HepG2 (cell line): Measurements from ENCODE around the gene LHB. TPM values are rescaled to one million over a fixed set of nuclear protein-coding genes. Genes with fewer than 3 reads are reported as not detected.
"Not testable (repeated sequence)": the region's sequence is repeated elsewhere in the genome, so short reads cannot be mapped to it uniquely, and the experiment has no call there.

ENCODE experiments used
- ATAC-seq: fragments of 200-7000 bp; cut with Tn5 transposase; 3 replicates; pipeline ENCODE4 v1.9.1; 2020; ENCODE audit warnings: mild to moderate bottlenecking, moderate library complexity
- BruUV-seq: library from RNA; stranded (reverse); fragments of 400-500 nt; replicated peaks from 2 replicates; lab custom pipeline; 2021; lab: Mats Ljungman, UMichigan
- CTCF ChIA-PET: fragments of 300-600 bp; formaldehyde crosslinking; extraction: SDS; loops from one replicate; lab custom pipeline; 2021; ENCODE audit warnings: low total read pairs, inconsistent platforms, low intra/inter-chr PET ratio; lab: Yijun Ruan, JAX
- POLR2A ChIA-PET: fragments of 350-600 bp; sonication (Branson Sonifier 250); formaldehyde crosslinking; loops from one replicate; lab custom pipeline; 2020; ENCODE audit warnings: antibody characterized with exemption, inconsistent platforms; lab: Yijun Ruan, JAX
- DNase-seq: peaks from one replicate; pipeline ENCODE4 v3.0.0-alpha.2; 2015; ENCODE audit warnings: low spot score
- FAIRE-seq: peaks from 3 replicates; lab custom pipeline; 2011; peaks lifted over from hg19 to GRCh38; lab: Jason Lieb, UNC
- H2AFZ ChIP-seq: one replicate; pipeline ENCODE4 v1.6.1; 2011; ENCODE audit warnings: low read length, inconsistent platforms
- H3K27ac ChIP-seq: fragments of 300-600 bp; 3 replicates; pipeline ENCODE4 v1.8.0; 2011; ENCODE audit warnings: mixed run types, mild to moderate bottlenecking, mixed read lengths, low read length, inconsistent platforms; ENCODE audit not compliant: insufficient read depth; ENCODE audit errors: extremely low read length
- H3K27me3 ChIP-seq, 2 experiments: fragments of 200-600 bp in 1 of 2; 2 replicates in 1 of 2; 3 replicates in 1 of 2; pipeline versions ENCODE4 v1.6.0 to v1.8.0; 2011; ENCODE audit warnings: low read length in 2 of 2, mild to moderate bottlenecking in 2 of 2, moderate library complexity in 2 of 2, inconsistent platforms in 1 of 2; ENCODE audit not compliant: insufficient read depth in 2 of 2, control insufficient read depth in 1 of 2
- H3K36me3 ChIP-seq, 2 experiments: fragments of 200-600 bp in 1 of 2; replicated peaks in 1 of 2; 2 replicates in 1 of 2; 3 replicates in 1 of 2; pipeline versions ENCODE4 v1.5.1 to v1.8.0; 2011; ENCODE audit warnings: low read length in 2 of 2, inconsistent platforms in 1 of 2; ENCODE audit not compliant: insufficient read depth in 2 of 2, control insufficient read depth in 1 of 2
- H3K4me1 ChIP-seq: 2 replicates; pipeline ENCODE4 v1.5.1; 2012; ENCODE audit warnings: low read length, inconsistent platforms; ENCODE audit not compliant: insufficient read depth
- H3K4me2 ChIP-seq: 2 replicates; pipeline ENCODE4 v1.6.0; 2011; ENCODE audit warnings: low read depth, low read length, inconsistent platforms
- H3K4me3 ChIP-seq, 3 experiments: fragments of 200-600 bp in 1 of 3; sonication (generic), shearing (Covaris generic) in 1 of 3; replicated peaks in 1 of 3; 2 replicates each; pipeline ENCODE4 v1.5.1; 2011 to 2016; ENCODE audit warnings: low read length in 3 of 3, inconsistent platforms in 2 of 3, low read depth in 2 of 3, mild to moderate bottlenecking in 2 of 3, control low read depth in 1 of 3, mixed read lengths in 1 of 3; ENCODE audit not compliant: insufficient read depth in 1 of 3
- H3K79me2 ChIP-seq: one replicate; pipeline ENCODE4 v1.6.1; 2011; ENCODE audit warnings: low read length, inconsistent platforms; ENCODE audit not compliant: insufficient read depth
- H3K9ac ChIP-seq: 2 replicates; pipeline ENCODE4 v1.6.0; 2011; ENCODE audit warnings: mild to moderate bottlenecking, low read depth, low read length, inconsistent platforms; ENCODE audit not compliant: insufficient read depth
- H3K9me3 ChIP-seq: 2 replicates; pipeline ENCODE4 v1.5.1; 2012; ENCODE audit warnings: mild to moderate bottlenecking, low read length
- H4K20me1 ChIP-seq: 2 replicates; pipeline ENCODE4 v1.6.0; 2011; ENCODE audit warnings: inconsistent platforms, mild to moderate bottlenecking, low read length, moderate library complexity; ENCODE audit not compliant: insufficient read depth
- CBX2 ChIP-seq, 2 experiments: fragments of 200-600 bp in 1 of 2; sonication (generic); formaldehyde crosslinking in 1 of 2; IDR thresholded peaks; 2 replicates each; pipeline versions ENCODE4 v1.7.0 to v1.8.1; 2018 to 2022; ENCODE audit warnings: low read depth in 2 of 2, low read length in 1 of 2, mild to moderate bottlenecking in 1 of 2, missing genetic modification reagents in 1 of 2
- FIP1L1 ChIP-seq: fragments of 200-400 bp; formaldehyde crosslinking; IDR thresholded peaks from 2 replicates; pipeline ENCODE4 v1.6.1; 2018; ENCODE audit warnings: low read depth, mild to moderate bottlenecking, low read length, moderate library complexity, borderline replicate concordance; ENCODE audit not compliant: insufficient read depth
- FOXP1 ChIP-seq, 2 experiments: fragments of 450-650 bp in 1 of 2; IDR thresholded peaks; 2 replicates each; pipeline ENCODE4 v1.6.1; 2017 to 2018; ENCODE audit warnings: antibody characterized with exemption in 1 of 2
- POGZ ChIP-seq: sonication (generic); formaldehyde crosslinking; IDR thresholded peaks from 2 replicates; pipeline ENCODE4 v1.4.0; 2020; ENCODE audit warnings: mild to moderate bottlenecking, missing genetic modification reagents
- TAF15 ChIP-seq: fragments of 200-400 bp; formaldehyde crosslinking; IDR thresholded peaks from one replicate; pipeline ENCODE4 v1.6.1; 2018; ENCODE audit warnings: mild to moderate bottlenecking, low read depth, low read length; ENCODE audit not compliant: poor library complexity, severe bottlenecking
- ZNF124 ChIP-seq: sonication (generic); formaldehyde crosslinking; IDR thresholded peaks from 2 replicates; pipeline ENCODE4 v1.4.0; 2020; ENCODE audit warnings: missing genetic modification reagents
- ZNF703 ChIP-seq: sonication (generic); formaldehyde crosslinking; IDR thresholded peaks from 2 replicates; pipeline ENCODE4 v1.5.1; 2020; ENCODE audit warnings: missing genetic modification reagents, mild to moderate bottlenecking, moderate library complexity, borderline replicate concordance
- WGBS: methylation state at CpG from one replicate; pipeline ENCODE4 v1.1.6; 2017; ENCODE audit warnings: low lambda C conversion rate; 5-methylcytosine and 5-hydroxymethylcytosine counted together
- in situ Hi-C: cut with HindIII; loops from 2 replicates; pipeline ENCODE4 v1.10.0; 2017; ENCODE audit warnings: low pct_unique_long_range_greater_than_20kb; ENCODE audit not compliant: extremely low pct_ligation_motif_present
- intact Hi-C: fragments of 100-400 bp; cut with micrococcal nuclease; formaldehyde crosslinking; loops from one replicate; pipeline ENCODE4 v1.10.0; 2022; ENCODE audit not compliant: unreplicated experiment
- polyA plus RNA-seq, 8 experiments: library from polyadenylated mRNA; depleted of rRNA in 3 of 8; stranded (reverse) in 7 of 8; unstranded in 1 of 8; fragments of >200 nt; fragmentation: Illumina TruSeq in 4 of 8; extraction: Trizol in 4 of 8; gene quantifications; 2 replicates each; pipeline versions ENCODE4 v1.2.1 to v1.2.3, GENCODE V29; 2011 to 2016; ENCODE audit warnings: low read depth in 4 of 8, missing spikeins in 1 of 8, mixed read lengths in 1 of 8; ENCODE audit not compliant: insufficient read depth in 1 of 8
- total RNA-seq, 5 experiments: library from RNA; depleted of rRNA; stranded (reverse); fragments of >200 nt; fragmentation: Illumina TruSeq; extraction: Trizol; gene quantifications; 2 replicates each; pipeline ENCODE4 v1.2.3, GENCODE V29; 2016; ENCODE audit warnings: low read depth in 1 of 5
- TF ChIP-seq, protein P1 (sequence below): IDR thresholded peaks from 2 replicates; pipeline ENCODE4 v1.6.1; 2016
- TF ChIP-seq, protein P2 (sequence below): sonication (generic); formaldehyde crosslinking; IDR thresholded peaks from 2 replicates; pipeline ENCODE4 v1.8.0; 2022; ENCODE audit warnings: mild to moderate bottlenecking, missing genetic modification reagents, moderate library complexity
- TF ChIP-seq, protein P3 (sequence below): sonication (generic); formaldehyde crosslinking; IDR thresholded peaks from 2 replicates; pipeline ENCODE4 v1.5.0; 2020; ENCODE audit warnings: missing genetic modification reagents, mild to moderate bottlenecking, borderline replicate concordance
- TF ChIP-seq, protein P4 (sequence below): IDR thresholded peaks from 2 replicates; pipeline ENCODE4 v1.6.1; 2012; ENCODE audit warnings: low read depth, low read length, improper control_type of control experiment

LHB gene
- total and polyA plus RNA-seq, 2 of the 13 experiments (the other 11 are each of a cell fraction or from before 2014, with no cell fraction given) = not detected

DNA sequence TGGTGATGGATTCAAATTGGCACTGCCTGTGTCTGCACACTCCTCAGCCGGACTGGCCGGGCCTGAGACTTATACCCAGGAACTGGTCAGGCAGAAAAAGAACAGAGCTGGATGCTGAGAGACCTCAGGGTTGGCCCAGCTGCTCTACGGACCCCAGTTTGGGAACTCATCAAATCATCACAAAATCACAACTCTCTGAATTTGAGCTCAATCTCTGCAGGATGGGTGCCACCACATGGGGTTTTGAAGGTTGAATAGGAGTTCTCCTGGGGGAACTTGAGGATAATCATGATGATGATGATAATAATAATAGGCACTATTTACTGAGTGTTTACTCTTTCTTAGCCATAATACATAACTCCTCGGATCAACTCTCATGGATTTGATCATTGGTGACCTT lies 25.8 kb upstream of the LHB start:
- H2AFZ ChIP-seq, DNase-seq, ATAC-seq, H3K27ac ChIP-seq, FAIRE-seq, H3K4me1 ChIP-seq, H3K9ac ChIP-seq, H3K27me3 ChIP-seq, POLR2A ChIA-PET, H4K20me1 ChIP-seq, H3K9me3 ChIP-seq, H3K36me3 ChIP-seq, in situ Hi-C loops, intact Hi-C loops, CTCF ChIA-PET, BruUV-seq, H3K4me2 ChIP-seq, H3K4me3 ChIP-seq, H3K79me2 ChIP-seq: not testable (repeated sequence)
- 0% methylated on average over 1 of the region's 4 CpGs for WGBS

DNA sequence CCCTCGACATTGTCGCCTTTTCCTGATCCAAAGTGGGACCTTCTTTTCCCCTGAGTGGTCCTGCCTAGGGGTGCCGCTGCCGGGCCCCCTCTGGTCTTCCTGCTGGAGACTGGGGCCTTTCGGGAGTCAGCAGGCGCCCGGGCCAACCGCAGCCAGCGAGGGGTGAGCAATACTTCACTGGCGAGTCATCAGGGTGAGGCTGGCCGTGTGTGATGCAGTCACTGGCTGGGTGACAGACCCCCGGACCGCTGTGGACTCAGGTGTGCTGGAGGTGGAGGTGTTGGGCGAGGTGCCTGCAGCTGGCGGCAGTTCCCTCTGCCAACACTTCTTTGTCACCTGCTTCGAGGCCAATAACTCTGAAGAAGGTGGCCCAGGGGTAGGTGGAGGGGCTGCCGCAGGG lies 25.3 kb upstream of the LHB start:
- WGBS = 4% methylated on average over 10 of the region's 17 CpGs
- in situ Hi-C loops = no loop called here
- DNase-seq (no peak), ATAC-seq (no peak), FAIRE-seq (no peak)
- Histone ChIP-seq H3K9me3 (no peaks in the 10 kb centered on the region), H3K9ac (no peak overlapping the region), H3K4me3 (no peak overlapping the region), H3K27ac (no peak overlapping the region), H3K4me2 (no peak overlapping the region), H4K20me1 (no peaks in the 10 kb centered on the region), H2AFZ (no peak overlapping the region), H3K79me2 (no peaks in the 10 kb centered on the region), H3K27me3 (peaks cover 1 to 5% of the 10 kb centered on the region in 2 experiments; a peak in 2 of 5 replicates), H3K36me3 (no peaks in the 10 kb centered on the region), H3K4me1 (no peaks in the 10 kb centered on the region)
- intact Hi-C loops = no loop called here
- ChIA-PET POLR2A (no interaction called here), CTCF (no interaction called here)
- no TSS peak for BruUV-seq
- TF ChIP-seq ZNF703 (CRISPR knock-in tag) (no peak), ZNF124 (CRISPR knock-in tag) (no peak), POGZ (CRISPR knock-in tag) (no peak), CBX2 (IDR thresholded peaks at IDR 0.05; ENCODE audit: low read depth, low read length) (no peak), CBX2 (CRISPR knock-in tag; IDR thresholded peaks at IDR 0.05; ENCODE audit: low read depth) (no peak), TAF15 (no peak), FIP1L1 (no peak), FOXP1 (IDR thresholded peaks at IDR 0.05) (no peak), FOXP1 (CRISPR knock-in tag; IDR thresholded peaks at IDR 0.05) (no peak)
- TF ChIP-seq, protein P1, sequence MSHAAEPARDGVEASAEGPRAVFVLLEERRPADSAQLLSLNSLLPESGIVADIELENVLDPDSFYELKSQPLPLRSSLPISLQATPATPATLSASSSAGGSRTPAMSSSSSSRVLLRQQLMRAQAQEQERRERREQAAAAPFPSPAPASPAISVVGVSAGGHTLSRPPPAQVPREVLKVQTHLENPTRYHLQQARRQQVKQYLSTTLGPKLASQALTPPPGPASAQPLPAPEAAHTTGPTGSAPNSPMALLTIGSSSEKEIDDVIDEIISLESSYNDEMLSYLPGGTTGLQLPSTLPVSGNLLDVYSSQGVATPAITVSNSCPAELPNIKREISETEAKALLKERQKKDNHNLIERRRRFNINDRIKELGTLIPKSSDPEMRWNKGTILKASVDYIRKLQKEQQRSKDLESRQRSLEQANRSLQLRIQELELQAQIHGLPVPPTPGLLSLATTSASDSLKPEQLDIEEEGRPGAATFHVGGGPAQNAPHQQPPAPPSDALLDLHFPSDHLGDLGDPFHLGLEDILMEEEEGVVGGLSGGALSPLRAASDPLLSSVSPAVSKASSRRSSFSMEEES (CRISPR knock-in tag) = no peak
- TF ChIP-seq, protein P2, sequence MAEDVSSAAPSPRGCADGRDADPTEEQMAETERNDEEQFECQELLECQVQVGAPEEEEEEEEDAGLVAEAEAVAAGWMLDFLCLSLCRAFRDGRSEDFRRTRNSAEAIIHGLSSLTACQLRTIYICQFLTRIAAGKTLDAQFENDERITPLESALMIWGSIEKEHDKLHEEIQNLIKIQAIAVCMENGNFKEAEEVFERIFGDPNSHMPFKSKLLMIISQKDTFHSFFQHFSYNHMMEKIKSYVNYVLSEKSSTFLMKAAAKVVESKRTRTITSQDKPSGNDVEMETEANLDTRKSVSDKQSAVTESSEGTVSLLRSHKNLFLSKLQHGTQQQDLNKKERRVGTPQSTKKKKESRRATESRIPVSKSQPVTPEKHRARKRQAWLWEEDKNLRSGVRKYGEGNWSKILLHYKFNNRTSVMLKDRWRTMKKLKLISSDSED = no peak
- TF ChIP-seq, protein P3, sequence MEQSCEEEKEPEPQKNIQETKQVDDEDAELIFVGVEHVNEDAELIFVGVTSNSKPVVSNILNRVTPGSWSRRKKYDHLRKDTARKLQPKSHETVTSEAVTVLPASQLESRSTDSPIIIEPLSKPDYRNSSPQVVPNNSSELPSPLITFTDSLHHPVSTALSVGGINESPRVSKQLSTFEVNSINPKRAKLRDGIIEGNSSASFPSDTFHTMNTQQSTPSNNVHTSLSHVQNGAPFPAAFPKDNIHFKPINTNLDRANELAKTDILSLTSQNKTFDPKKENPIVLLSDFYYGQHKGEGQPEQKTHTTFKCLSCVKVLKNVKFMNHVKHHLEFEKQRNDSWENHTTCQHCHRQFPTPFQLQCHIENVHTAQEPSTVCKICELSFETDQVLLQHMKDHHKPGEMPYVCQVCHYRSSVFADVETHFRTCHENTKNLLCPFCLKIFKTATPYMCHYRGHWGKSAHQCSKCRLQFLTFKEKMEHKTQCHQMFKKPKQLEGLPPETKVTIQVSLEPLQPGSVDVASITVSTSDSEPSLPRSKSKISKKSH (CRISPR knock-in tag) = no peak
- TF ChIP-seq, protein P4, sequence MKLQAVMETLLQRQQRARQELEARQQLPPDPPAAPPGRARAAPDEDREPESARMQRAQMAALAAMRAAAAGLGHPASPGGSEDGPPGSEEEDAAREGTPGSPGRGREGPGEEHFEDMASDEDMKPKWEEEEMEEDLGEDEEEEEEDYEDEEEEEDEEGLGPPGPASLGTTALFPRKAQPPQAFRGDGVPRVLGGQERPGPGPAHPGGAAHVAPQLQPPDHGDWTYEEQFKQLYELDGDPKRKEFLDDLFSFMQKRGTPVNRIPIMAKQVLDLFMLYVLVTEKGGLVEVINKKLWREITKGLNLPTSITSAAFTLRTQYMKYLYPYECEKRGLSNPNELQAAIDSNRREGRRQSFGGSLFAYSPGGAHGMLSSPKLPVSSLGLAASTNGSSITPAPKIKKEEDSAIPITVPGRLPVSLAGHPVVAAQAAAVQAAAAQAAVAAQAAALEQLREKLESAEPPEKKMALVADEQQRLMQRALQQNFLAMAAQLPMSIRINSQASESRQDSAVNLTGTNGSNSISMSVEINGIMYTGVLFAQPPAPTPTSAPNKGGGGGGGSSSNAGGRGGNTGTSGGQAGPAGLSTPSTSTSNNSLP = no peak
